HG03558 (cell line): ENCODE measurements around the gene LTA4H.

Experiments
- ATAC-seq: cut with Tn5 transposase; IDR thresholded peaks from one replicate; pipeline ENCODE4 v1.9.1; 2021; ENCODE audit warnings: moderate number of reproducible peaks; ENCODE audit not compliant: unreplicated experiment; ENCODE audit errors: extremely low read depth

LTA4H gene

DNA sequence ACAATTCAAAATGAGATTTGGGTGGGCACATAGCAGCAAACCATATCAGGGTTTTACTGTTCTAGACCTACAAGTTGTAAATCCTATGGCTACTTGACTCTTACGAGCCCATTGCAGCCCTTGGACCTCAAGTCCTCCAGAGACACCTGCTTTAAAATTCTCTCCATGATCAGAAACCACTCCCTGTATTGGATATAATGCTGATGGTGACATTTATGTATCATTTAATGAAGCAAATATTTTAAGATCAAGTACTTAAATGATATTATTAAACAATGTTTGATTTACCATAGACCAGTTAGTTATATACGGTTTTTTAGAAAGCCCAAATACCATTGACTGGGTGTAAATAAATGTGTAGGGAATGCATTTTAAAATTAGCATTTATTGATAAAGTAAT, 68.1 kb downstream of the LTA4H start:
- ATAC-seq, result no peak

DNA sequence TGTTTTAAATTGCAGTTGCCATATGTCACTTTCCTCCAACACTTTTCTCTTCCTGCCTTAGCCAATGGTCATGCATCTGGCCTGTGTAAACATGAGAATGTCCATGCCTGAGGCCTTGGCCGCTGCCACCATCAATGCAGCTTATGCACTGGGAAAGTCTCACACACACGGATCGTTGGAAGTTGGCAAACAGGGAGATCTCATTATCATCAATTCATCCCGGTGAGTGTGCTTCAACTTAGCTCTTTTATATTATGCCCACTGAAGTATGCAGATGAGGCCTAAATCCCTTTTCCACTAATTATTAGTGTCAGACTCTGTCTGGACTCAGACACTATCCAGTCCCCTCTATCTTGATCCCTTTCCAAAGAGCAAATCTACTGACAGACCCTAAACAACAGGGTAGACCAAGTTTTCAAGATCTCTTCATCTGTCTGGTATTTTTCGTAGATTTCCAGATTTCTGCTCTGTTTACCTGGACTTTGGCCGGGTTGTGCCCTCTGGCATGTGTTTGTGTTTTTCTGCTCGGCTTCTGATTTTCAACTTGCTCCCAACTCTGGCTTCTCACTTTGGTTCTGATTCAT, 69.0 kb downstream of the LTA4H start:
- ATAC-seq, result no peak

DNA sequence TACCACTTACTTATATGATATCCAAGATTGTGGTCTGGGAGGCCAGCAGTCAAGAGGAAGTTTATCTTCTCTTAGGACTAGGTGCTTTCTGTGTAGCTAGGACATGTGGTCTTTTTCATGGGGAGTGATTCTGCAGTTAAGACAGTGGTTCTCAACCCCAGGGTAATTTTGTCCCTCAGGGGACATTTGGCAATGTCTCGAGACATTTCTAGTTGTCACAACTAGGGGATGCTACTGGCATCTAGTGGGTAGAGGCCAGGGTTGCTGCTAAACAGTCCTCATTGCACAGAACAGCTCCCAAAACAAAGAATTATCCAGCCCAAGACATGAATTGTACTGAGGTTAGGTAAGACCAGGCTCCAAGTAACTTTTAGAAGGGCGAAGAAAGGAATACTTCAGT, 72.3 kb downstream of the LTA4H start:
- no peak for ATAC-seq

DNA sequence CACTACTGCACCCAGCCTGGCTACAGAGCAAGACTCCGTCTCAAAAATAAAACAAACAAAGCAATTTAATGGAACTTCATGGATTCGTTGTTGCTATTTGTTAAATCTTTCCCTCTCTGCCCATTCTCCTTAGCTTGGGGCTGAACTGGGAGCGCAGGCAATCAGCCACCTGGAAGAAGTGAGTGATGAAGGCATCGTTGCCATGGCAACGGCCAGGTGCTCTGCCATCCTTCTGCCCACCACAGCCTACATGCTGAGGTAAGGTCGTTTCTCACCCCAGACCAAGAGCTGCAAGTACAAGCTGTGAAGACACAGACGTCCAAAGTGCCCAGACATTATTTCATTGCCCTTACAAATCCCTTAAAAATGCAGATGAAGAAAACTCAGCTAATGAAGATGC, 73.2 kb downstream of the LTA4H start:
- no peak for ATAC-seq

DNA sequence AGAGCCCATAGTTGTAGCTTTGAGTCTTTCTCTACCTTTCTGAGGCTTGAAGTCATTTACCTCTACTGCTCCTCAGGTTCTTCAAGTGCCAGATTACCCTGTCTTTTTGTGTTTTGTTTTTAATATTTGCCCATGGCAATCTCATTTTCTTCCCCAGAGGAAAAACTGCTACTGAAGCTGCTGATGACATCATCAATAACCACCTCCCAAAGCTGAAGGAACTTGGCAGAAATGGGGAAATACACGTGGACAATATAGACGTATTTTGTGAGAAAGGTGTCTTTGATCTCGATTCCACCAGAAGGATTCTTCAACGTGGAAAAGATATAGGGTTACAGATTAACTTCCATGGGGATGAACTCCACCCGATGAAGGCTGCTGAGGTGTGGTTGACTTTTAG, 75.1 kb downstream of the LTA4H start:
- no peak for ATAC-seq

DNA sequence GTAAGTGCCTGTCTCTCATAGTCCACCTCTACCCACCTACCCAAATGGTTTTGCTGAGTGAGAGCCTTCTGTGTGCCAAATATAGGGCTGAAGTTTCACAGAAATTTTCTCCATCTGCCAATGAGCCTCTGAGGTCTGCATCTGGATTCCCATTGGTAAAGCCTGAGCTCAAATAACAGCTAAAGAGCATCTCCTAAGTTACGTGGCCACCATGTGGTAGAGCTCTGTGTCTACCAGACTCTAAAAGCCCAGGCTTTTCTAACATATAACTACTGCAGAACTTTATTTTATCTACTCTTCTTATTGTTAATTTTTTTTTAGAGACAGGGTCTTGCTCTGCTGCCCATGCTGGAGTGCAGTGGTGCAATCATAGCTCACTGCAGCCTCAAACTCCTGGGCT, 76.3 kb downstream of the LTA4H start:
- no peak for ATAC-seq

DNA sequence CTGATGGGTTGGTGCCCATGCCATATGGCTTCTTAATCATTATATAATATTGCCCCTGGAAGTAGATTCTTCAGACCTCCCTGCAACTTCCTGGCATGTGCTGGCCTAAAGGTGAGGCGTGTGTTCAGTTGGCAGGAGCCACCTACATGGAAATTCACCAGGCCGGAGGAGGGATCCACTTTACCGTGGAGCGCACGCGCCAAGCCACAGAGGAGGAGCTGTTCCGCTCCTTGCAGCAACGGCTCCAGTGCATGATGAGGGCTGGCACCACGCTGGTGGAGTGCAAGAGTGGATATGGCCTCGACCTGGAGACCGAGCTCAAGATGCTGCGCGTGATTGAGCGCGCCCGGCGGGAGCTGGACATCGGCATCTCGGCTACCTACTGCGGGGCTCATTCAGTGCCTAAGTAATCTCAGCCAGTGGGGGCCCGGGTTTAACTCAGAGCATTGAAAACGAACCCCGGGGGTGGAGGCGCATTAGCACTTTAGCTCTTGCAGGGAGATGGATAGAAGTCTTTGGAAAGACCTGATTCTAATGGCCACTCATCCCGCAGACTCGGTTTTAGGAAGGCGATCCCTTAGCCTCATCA, 78.7 kb downstream of the LTA4H start:
- ATAC-seq, result no peak

DNA sequence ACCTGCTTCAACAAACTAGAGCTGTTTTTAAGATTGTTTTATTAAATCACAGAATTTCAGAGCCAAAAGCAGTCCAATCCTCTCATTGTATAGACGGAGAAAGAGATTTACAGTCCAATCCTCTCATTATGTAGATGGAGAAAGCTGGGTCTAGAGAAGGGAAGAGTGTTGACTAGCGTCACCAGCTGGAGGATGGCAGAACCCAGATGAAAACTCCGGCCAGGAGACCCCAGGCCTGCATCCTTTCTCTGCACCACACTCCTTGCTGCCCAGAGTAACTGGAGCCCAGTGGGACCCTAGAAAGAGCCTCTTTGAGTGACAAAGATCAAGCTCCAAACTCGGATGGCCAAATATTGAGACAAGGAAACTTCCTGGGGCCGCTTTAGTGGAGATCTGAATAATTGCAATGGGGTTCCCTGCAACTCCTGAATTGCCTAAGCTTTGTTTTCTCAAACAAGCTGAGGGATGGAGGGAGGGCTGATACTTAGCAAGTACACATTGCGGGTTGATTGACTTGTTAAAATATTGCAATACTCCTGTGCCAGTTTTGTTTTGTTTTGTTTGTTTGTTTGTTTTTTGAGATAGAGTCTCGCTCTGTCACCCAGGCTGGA, 79.7 kb downstream of the LTA4H start:
- ATAC-seq, result no peak

DNA sequence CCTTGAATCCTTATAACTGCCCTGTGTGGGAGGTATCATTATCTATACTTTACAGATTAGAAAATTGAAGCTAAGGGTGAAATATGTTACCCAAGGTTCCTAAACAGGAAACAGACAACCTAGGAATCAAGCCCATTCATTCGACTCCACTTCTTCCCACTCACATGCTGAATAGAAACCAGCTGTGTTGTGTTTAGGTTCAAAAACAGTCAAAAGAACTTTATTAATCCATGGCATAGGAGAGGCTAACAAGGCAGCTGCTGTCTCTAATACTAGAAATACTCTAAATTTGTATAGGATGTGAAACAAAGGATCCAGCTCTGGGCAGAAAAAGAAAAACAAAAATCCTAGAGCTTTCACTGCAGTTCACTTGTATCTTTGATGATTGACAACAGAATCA, 82.4 kb downstream of the LTA4H start:
- no peak for ATAC-seq

DNA sequence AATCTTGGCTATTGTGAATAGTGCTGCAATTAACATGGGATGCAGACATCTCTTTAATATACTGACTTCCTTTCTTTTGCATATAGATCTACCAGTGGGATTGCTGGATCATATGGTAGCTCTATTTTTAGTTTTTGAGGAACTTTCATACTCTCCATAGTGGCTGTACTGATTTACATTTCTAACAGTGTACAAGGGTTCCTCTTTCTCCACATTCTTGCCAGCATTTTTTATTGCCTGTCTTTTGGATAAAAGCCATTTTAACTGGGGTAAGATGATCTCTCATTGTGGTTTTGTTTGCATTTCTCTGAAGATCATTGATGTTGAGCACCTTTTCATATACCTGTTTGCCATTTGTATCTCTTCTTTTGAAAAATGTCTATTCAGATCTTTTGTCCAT, 83.9 kb downstream of the LTA4H start:
- ATAC-seq, result no peak
